ENCODE measurements around the gene JAG1.

DNA sequence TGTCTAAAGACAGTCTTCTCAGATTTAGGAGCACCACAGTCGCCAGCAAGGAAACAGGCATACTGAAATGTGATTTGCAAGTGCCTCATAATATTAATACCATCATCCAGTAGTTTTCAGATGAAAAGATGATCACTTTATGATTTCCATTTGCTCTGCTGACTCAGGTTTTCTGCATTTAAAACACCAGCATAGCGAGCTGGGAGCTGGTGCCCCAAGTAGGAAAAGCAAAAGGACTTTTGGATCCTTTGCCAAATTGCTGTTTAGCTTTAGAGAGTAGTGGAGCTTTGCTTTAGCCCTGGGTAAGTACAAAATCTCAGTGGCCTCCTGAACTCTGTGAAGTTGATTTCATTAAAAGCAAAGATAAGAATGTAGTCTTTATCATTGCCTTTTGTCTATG is 78.5 kb downstream of the JAG1 start:
- no peak for TF ChIP-seq CTCF (IDR thresholded peaks at IDR 0.05; ENCODE audit: low read depth, low read length)
- TF ChIP-seq EZH2phosphoT487 (IDR thresholded peaks at IDR 0.05; ENCODE audit: low read depth): no peak
